Ascending aorta (tissue), 2 donors: Measurements from ENCODE around the gene INO80E. TPM values are rescaled to one million over a fixed set of nuclear protein-coding genes. Genes with fewer than 3 reads are reported as not detected.

Experiments
- DNase-seq, 2 donors: peaks; one replicate each; pipeline ENCODE4 v3.0.0-alpha.2; 2019; ENCODE audit warnings: low spot score in 2 of 2
- H3K27ac ChIP-seq, 2 donors: fragments of 200-600 bp; sonication (generic); one replicate each; pipeline ENCODE4 v1.5.1; 2016 to 2017; ENCODE audit warnings: mild to moderate bottlenecking in 1 of 2
- H3K27me3 ChIP-seq: fragments of 200-600 bp; sonication (generic); one replicate; pipeline ENCODE4 v1.5.1; 2017
- H3K36me3 ChIP-seq, 2 donors: fragments of 200-600 bp; sonication (generic); one replicate each; pipeline ENCODE4 v1.5.1; 2016
- H3K4me1 ChIP-seq, 2 donors: fragments of 200-600 bp; sonication (generic); one replicate each; pipeline ENCODE4 v1.5.1; 2016 to 2017; ENCODE audit warnings: mild to moderate bottlenecking in 1 of 2
- H3K4me3 ChIP-seq, 2 donors: fragments of 200-600 bp; sonication (generic); one replicate each; pipeline ENCODE4 v1.5.1; 2016 to 2017; ENCODE audit warnings: mild to moderate bottlenecking in 1 of 2
- H3K9me3 ChIP-seq, 2 donors: fragments of 200-600 bp; sonication (generic); one replicate each; pipeline ENCODE4 v1.5.1; 2016
- CTCF ChIP-seq, 3 experiments: fragments of 200-600 bp in 2 of 3; fragments of 450-650 bp in 1 of 3; sonication (generic) in 2 of 3; IDR thresholded peaks; one replicate each; pipeline ENCODE4 v1.5.1; 2016 to 2019; ENCODE audit warnings: antibody characterized with exemption in 3 of 3, mild to moderate bottlenecking in 1 of 3, moderate library complexity in 1 of 3
- intact Hi-C: fragments of 100-400 bp; cut with DNase I; formaldehyde crosslinking; loops from one replicate; pipeline ENCODE4 v1.15.1; 2023
- total RNA-seq: library from RNA; depleted of rRNA; stranded (reverse); fragments of >200 nt; gene quantifications from one replicate; pipeline ENCODE4 v1.1.0, GENCODE V29; 2016

Gene INO80E
- total RNA-seq, 1 donor from 2014 or later: 44.1 TPM

DNA sequence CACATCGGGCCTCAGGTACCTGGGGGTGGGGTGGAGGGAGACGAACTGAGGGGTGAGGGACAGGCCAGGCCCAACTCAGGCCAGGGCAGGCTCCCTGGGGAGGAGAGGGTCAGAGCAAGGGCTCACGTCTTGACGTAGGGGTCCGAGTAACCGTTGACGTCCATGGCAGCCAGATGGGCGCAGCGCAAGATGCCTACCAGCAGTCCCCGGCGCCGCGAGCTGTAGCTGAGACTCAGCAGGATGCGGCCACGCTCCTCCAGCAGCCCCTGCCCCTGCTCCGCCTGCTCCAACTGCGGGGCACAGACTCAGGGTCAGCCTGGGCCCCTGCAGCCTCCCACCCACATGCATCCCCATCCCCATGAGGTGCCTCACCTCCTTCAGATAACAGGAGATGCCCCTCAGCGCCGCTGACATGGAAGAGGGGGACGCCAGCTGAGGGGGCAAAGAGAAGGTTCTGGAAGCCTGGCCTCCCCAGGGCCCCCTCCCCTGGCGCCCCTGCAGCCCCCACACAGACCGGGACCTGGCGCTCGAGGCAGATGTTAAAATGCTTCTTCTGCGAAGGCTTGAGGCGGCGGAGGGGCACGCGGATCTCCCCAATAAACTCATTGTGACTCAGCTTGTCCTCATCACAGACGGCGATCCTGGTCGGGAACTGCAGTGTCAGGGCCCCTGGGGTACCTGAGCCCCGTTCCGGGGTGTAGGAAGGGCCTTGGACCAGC is 10.8 kb downstream of the INO80E start:
- peaks cover 5 to 7% of the 10 kb centered on the region in 2 donors for H3K36me3 ChIP-seq
- intact Hi-C loops: no loop called here
- H3K9me3 ChIP-seq: no peaks in the 10 kb centered on the region
- H3K27ac ChIP-seq: no peak overlapping the region
- H3K27me3 ChIP-seq: peaks cover 13% of the 10 kb centered on the region
- H3K4me1 ChIP-seq: peaks cover 8 to 12% of the 10 kb centered on the region in 2 donors
- TF ChIP-seq CTCF (IDR thresholded peaks at IDR 0.05): no peak
- H3K4me3 ChIP-seq: no peak overlapping the region
- DNase-seq: no peak

- H3K27me3 ChIP-seq: peaks cover 13% of the 10 kb centered on the region
Measured at GRCh38 chr16:30007378-30007895, 11.4 kb downstream of the INO80E start.

GRCh38 chr16:30009085-30009862 is 13.2 kb downstream of the INO80E start:
- no peaks in the 10 kb centered on the region for H3K36me3 ChIP-seq
- TF ChIP-seq CTCF (IDR thresholded peaks at IDR 0.05): no peak
- H3K9me3 ChIP-seq: no peaks in the 10 kb centered on the region
- H3K27ac ChIP-seq: no peak overlapping the region
- H3K4me1 ChIP-seq: peaks cover 8 to 12% of the 10 kb centered on the region in 2 donors
- H3K27me3 ChIP-seq: peaks cover 13% of the 10 kb centered on the region
- no peak overlapping the region for H3K4me3 ChIP-seq
- no peak for DNase-seq
- intact Hi-C loops: no loop called here

More at GRCh38 chr16:30007378-30007895, 11.4 kb downstream of the INO80E start:
- intact Hi-C loops: no loop called here
- DNase-seq: no peak
- no peak for TF ChIP-seq CTCF (IDR thresholded peaks at IDR 0.05)
- peaks cover 8 to 12% of the 10 kb centered on the region in 2 donors for H3K4me1 ChIP-seq
- no peaks in the 10 kb centered on the region for H3K9me3 ChIP-seq
- no peak overlapping the region for H3K4me3 ChIP-seq
- H3K36me3 ChIP-seq: peaks cover 0 to under 1% of the 10 kb centered on the region in 2 donors
- no peak overlapping the region for H3K27ac ChIP-seq

DNA sequence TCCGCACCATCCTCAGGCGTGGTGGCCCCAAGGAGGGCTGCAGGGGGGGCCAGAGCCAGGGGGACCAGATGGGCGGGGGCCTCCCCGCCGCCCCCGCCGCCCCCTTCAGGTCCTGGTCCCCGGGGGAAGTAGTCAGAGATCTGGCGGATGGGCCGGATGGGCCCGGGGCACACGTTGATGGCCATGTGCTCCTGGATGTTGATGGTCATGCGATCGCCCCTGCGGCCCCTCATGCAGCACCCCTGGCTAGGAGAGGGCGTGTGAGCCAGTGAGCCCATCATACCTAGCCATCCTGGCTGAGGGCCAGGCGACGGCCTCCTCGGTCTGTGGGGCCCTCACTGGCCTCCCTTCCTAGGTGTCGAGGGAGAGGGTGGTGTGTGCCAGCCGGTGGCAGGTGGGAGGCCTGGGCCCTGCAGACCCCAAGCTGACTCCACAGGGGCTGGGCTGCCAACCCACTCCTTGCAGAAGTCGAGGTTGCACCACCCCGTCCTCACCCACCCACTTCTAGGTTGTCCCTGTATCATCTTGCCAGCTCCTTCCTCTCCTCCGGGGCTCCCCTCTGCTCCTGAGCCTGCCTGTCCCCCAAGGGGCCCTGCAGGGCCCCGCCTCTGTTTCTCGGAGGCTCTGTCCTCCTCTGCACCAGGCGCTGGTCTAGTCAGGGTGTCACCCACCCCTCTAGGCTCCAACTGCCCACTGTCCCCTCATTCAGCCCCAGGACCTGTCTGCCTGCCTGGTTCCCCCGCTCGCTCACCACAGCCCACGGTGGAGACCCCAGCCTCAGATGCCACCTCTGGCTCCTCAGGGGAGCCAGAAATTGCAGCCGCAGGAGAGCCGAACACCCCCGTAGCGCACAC is 14.2 kb downstream of the INO80E start:
- TF ChIP-seq CTCF (IDR thresholded peaks at IDR 0.05): no peak
- H3K4me1 ChIP-seq: peaks cover 8 to 12% of the 10 kb centered on the region in 2 donors
- intact Hi-C loops: no loop called here
- no peaks in the 10 kb centered on the region for H3K9me3 ChIP-seq
- no peak for DNase-seq
- H3K27me3 ChIP-seq: peaks cover 13% of the 10 kb centered on the region
- peak overlapping the region; percentile 39 to 56 for H3K4me3 ChIP-seq
- no peaks in the 10 kb centered on the region for H3K36me3 ChIP-seq
- H3K27ac ChIP-seq: no peak overlapping the region
